GM19463 (cell line): Measurements from ENCODE around the gene NBEA.

Source experiments
- ATAC-seq: cut with Tn5 transposase; IDR thresholded peaks from one replicate; pipeline ENCODE4 v1.9.1; 2021; ENCODE audit warnings: mild to moderate bottlenecking, moderate library complexity; ENCODE audit not compliant: unreplicated experiment

The NBEA gene

GRCh38 chr13:35695448-35695770, 753.3 kb downstream of the NBEA start:
- ATAC-seq = no peak

- ATAC-seq = no peak
These were observed 755.2 kb downstream of the NBEA start for GRCh38 chr13:35697186-35697730.

GRCh38 chr13:35698911-35699576, 757.0 kb downstream of the NBEA start:
- ATAC-seq = no peak

- ATAC-seq = no peak
These were observed 757.9 kb downstream of the NBEA start for GRCh38 chr13:35699825-35700510.

DNA sequence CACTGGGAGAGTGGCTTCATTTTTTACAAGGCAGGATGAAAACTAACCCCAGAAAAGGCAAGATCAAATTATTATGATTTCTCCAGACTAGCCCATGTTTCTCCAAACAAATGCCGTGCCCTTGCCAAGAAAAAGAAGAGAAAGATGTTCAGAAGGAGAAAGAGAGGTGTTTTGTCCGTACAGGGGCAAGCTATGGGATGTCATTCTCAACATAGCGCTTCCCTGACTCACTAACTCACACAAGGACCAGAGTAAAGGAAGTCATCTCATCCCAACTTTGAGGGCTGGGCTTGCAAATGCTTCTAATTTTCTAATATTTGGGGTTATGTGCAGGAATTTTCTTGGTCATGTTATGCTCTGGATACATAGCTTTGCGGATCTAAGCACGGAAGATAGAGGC, 758.6 kb downstream of the NBEA start:
- no peak for ATAC-seq

DNA sequence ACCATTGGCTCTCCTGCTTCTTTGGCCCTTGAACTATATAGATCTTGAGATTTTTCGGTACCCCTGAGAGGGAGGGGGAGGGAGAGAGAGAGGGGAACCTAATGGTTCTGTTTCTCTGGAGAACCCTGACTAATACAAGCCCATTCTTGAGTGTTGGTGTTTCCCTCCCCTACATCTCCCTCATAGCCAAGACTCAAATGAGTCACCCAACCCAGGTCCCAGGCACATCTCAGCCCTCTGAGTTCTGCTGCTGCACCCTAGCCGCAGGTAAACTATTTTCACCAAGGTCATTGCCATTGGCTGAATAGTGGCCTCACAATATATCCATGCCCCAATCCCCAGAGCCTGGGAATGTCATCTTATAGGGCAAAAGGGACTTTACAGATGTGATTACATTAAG, 760.2 kb downstream of the NBEA start:
- no peak for ATAC-seq

DNA sequence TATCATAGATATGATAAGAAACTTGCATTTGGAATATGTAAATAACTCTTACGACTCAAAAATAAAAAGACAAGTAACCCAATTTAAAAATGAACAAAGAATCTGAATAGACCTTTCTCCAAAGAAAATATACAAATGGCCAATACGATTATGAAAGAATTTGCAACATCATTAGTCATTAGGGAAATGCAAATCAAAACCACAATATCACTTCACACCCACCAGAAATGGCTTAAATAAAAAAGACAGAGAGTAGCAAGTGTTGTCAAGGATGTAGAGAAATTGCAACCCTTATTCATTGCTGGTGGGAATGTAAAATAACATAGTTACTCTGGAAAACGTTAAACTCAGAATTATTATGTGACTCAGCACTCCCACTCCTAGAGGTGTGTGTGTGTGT, 761.0 kb downstream of the NBEA start:
- no peak for ATAC-seq

- ATAC-seq = no peak
These were observed 762.3 kb downstream of the NBEA start for GRCh38 chr13:35704331-35704730.

GRCh38 chr13:35706281-35706680, 764.2 kb downstream of the NBEA start:
- ATAC-seq = no peak

DNA sequence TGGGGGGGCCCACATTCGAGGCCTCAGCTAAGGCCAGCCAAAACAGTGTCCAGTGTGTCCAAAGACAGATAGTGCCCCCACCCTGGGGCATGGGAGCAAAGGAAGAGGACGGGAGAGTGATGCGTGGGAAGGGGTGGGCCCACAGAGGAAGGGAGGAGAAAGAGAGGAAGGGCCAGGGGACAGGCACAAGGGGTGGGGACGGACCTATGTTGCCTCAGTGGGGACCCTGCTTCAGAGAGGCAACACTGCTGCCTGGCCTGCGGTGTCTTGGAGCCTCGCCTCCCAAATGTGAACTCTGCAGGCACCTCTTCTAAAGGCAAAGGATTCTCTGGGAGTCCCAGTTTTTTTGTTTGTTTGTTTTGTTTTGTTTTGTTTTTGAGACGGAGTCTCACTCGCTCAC, 764.7 kb downstream of the NBEA start:
- no peak for ATAC-seq

DNA sequence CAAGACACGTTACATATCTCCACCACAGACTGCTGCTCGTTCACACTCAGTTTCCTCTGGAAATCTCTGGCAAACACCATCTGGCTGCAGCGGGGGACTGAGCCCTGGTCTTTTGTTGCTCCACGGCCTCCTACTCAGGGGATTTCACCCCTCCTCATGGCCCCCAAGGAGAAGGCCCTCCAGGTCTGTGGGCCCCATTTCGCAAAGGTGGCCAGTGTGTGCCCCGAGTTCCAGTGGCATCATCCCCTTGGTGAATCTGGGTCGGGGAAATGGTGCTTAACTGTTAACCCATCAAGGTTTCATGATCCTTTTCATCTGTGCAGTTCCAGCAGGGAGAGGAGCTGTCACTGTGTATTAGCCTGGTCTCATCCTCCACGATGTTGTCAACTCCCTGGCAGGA, 769.8 kb downstream of the NBEA start:
- no peak for ATAC-seq

DNA sequence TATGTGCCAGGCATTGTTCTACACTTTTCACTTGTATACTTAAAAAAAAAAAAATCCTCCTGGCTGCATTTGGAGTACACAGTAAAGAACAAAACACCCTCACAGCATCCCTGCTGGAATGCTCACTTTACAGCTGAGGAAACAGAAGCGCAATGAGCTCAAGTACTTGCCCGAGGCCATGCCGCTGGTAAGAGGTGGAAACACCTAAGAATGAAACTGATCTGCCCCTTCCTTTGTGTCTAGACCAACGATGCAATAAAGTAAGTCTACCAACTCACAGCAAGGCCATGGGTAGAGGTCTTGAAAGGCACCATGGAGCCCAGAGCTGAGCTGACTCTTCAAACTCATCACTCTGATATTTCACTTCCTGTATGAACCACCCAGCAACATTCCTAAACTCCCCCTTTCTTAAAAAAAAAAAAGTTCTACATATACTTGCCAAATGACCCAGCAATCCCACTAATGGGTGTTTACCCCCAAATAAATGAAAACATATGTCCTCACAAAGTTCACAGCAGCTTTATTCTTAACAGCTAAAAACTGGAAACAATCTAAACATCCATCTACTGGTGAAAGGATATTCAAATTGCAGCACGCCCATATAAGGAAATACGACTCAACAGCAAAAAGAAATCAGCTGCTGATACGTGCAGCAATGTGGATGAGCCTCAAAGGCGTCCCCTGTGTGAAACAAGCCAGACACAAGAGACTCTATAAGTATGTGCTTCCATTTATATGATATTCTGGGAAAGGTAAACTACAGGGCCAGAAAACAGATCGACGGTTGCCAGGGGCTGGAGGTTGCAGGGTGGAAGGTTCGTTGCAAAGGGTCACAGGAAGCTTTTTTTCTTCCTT, 771.1 kb downstream of the NBEA start:
- ATAC-seq = no peak

DNA sequence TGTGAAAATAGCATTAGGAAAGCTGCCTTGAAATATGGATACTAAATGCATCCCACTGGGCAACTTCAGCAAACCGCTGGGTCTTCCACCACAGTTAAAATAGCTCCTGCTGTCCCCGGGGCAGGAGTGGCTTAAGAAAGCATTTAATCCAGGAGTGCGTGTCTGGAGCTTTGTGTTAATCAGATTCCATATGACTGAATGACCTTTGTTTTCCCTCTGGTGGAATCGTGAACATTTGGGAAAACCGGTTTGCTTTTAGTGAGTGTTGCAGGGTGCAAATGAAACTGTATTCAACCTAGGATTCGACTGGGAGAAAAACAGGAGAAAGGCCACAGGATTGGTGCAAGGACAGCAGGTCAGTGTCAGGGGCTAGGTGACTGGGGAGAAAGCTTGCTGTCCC, 772.1 kb downstream of the NBEA start:
- ATAC-seq = no peak

- no peak for ATAC-seq
These were observed 772.7 kb downstream of the NBEA start for GRCh38 chr13:35714588-35715377.

GRCh38 chr13:35716186-35716585, 774.1 kb downstream of the NBEA start:
- no peak for ATAC-seq

- no peak for ATAC-seq
These were observed 774.7 kb downstream of the NBEA start for GRCh38 chr13:35716729-35717128.

DNA sequence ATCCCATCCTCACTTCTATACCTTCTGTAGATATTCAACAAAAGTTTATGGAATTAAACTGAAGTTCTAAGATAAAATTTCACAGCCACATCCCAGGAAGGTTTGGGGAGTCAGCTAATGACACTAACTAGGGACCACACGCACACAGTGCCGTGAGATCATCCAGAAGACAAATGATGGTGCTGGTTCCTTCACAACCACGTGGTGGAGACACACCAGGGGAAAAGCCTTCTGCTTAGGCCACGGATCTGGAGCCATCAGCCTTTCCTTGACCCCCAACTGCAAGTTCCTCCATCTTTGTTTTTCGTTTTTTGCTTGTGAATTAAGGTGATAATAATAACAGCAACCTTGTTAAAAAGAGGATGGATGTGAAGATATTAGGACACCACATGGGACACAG, 776.0 kb downstream of the NBEA start:
- ATAC-seq = no peak

DNA sequence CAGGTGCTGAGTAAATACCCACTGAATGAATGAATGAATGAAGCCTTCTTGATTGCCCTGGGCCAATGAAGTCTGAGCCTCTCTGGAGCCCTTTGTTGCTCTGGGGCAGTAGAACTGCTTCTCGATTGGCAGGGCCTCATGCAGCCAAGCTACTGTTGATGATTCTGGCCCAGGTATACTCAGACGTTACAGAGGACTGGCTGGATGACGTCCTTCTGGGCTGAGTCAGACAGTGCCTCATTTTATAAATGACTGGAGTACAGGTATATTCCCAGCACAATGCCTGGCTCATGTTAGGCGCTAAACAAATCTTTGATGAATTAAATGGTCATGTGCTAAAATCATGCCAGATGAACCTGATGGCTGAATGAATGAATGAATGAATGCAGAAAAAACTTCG, 778.2 kb downstream of the NBEA start:
- no peak for ATAC-seq

DNA sequence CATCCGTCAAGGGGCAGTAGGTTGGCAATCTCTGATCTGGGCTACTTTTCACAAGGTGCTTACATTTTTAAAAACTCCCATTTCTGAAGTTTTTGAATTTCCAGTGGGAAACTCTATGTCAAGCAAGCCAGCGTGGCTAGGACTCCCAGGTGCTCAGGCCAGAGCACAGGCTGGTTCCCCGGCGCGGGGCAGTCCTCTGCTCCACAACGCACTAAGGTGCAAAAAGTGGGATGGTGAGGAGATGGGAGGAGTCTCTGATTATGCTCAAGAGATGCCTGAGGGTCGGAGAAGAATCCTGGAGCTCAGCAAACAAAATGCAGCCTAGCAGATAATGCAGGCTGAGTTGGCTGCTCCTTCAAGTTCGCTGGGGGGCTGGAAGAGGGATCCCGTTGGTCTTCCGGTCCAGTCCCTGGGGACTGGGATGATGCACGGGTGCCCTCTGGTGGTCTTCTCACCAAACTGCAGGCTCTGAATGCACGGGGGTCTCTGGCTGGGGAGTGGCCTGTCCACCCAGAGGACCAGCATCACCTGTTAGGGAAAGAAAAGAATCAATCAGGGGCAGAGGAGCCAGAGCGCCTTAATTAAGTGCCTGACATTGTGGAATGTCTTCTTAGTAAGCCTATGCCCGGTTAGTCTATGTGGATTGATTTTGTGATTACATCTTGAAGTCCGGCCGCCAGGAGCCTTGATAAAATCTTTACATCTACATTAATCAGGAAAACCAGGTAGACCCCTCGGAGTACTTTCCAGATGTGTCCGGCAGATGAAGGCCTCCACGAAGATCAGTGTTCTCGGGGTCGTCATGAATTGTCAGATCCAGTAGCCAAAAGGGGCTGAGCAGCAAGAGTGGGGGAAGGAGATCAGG, 778.9 kb downstream of the NBEA start:
- peak; percentile 60 for ATAC-seq
